ENCODE measurements around the gene SCAI. TPM values are rescaled to one million over a fixed set of nuclear protein-coding genes. Genes with fewer than 3 reads are reported as not detected.

Gene SCAI
- polyA plus RNA-seq, 4 donors = under 0.01 to 7.2 (median 0.69) TPM

GRCh38 chr9:125145425-125145824, 2.1 kb upstream of the SCAI start:
- Histone ChIP-seq H3K36me3 (ENCODE audit: control insufficient read depth in 3 of 3, insufficient read depth in 2 of 3, low read depth in 1 of 3, low read length in 3 of 3) (peaks cover 0 to 8% (median 2%) of the 10 kb centered on the region in 3 donors), H3K27ac (ENCODE audit: low read depth in 1 of 3, low read length in 2 of 3) (no peak overlapping the region), H3K4me1 (ENCODE audit: control insufficient read depth in 3 of 3, insufficient read depth in 2 of 3, low read depth in 1 of 3, low read length in 2 of 3) (peaks cover 0 to 1% (median 0%) of the 10 kb centered on the region in 3 donors), H3K27me3 (ENCODE audit: control insufficient read depth in 3 of 3, insufficient read depth in 3 of 3, low read length in 3 of 3) (no peaks in the 10 kb centered on the region), H3K4me3 (ENCODE audit: low read depth in 1 of 3, low read length in 3 of 3) (peak overlapping the region in 1 of 3 donors; percentile 3), H3K9me3 (ENCODE audit: control insufficient read depth in 2 of 2, insufficient read depth in 1 of 2, low read depth in 1 of 2, low read length in 1 of 2) (no peaks in the 10 kb centered on the region)
- FAIRE-seq = no peak
- WGBS, 3 donors = 78 to 85% (median 85%) methylated on average over 4 of the region's 4 CpGs
- DNase-seq = no peak

GRCh38 chr9:125142560-125143376, 560 bp downstream of the SCAI start:
- no peaks in the 10 kb centered on the region for H3K9me3 ChIP-seq (ENCODE audit: control insufficient read depth in 2 of 2, insufficient read depth in 1 of 2, low read depth in 1 of 2, low read length in 1 of 2)
- DNase-seq (peak; percentile 7 to 35), FAIRE-seq (no peak)
- WGBS, 3 donors = 2% methylated on average over 31 to 54 of the region's 54 CpGs
- H3K27me3 ChIP-seq (ENCODE audit: control insufficient read depth in 3 of 3, insufficient read depth in 3 of 3, low read length in 3 of 3) = no peaks in the 10 kb centered on the region
- H3K36me3 ChIP-seq (ENCODE audit: control insufficient read depth in 3 of 3, insufficient read depth in 2 of 3, low read depth in 1 of 3, low read length in 3 of 3) = peaks cover 0 to 14% (median 0%) of the 10 kb centered on the region in 3 donors
- H3K27ac ChIP-seq (ENCODE audit: low read depth in 1 of 3, low read length in 2 of 3) = no peak overlapping the region
- H3K4me1 ChIP-seq (ENCODE audit: control insufficient read depth in 3 of 3, insufficient read depth in 2 of 3, low read depth in 1 of 3, low read length in 2 of 3) = no peaks in the 10 kb centered on the region
- peak overlapping the region; percentile 67 to 89 (median 86) for H3K4me3 ChIP-seq (ENCODE audit: low read depth in 1 of 3, low read length in 3 of 3)

GRCh38 chr9:125141751-125142150, 1.6 kb downstream of the SCAI start:
- WGBS, 3 donors = 80 to 97% (median 95%) methylated on average over 4 of the region's 4 CpGs
- Histone ChIP-seq H3K27me3 (ENCODE audit: control insufficient read depth in 3 of 3, insufficient read depth in 3 of 3, low read length in 3 of 3) (no peaks in the 10 kb centered on the region), H3K4me3 (ENCODE audit: low read depth in 1 of 3, low read length in 3 of 3) (no peak overlapping the region), H3K9me3 (ENCODE audit: control insufficient read depth in 2 of 2, insufficient read depth in 1 of 2, low read depth in 1 of 2, low read length in 1 of 2) (no peaks in the 10 kb centered on the region), H3K36me3 (ENCODE audit: control insufficient read depth in 3 of 3, insufficient read depth in 2 of 3, low read depth in 1 of 3, low read length in 3 of 3) (peaks cover 0 to 14% (median 0%) of the 10 kb centered on the region in 3 donors), H3K4me1 (ENCODE audit: control insufficient read depth in 3 of 3, insufficient read depth in 2 of 3, low read depth in 1 of 3, low read length in 2 of 3) (no peaks in the 10 kb centered on the region), H3K27ac (ENCODE audit: low read depth in 1 of 3, low read length in 2 of 3) (no peak overlapping the region)
- FAIRE-seq (no peak), DNase-seq (no peak)

GRCh38 chr9:125141251-125141650, 2.1 kb downstream of the SCAI start:
- Histone ChIP-seq H3K27me3 (ENCODE audit: control insufficient read depth in 3 of 3, insufficient read depth in 3 of 3, low read length in 3 of 3) (no peaks in the 10 kb centered on the region), H3K36me3 (ENCODE audit: control insufficient read depth in 3 of 3, insufficient read depth in 2 of 3, low read depth in 1 of 3, low read length in 3 of 3) (peaks cover 0 to 14% (median 0%) of the 10 kb centered on the region in 3 donors), H3K9me3 (ENCODE audit: control insufficient read depth in 2 of 2, insufficient read depth in 1 of 2, low read depth in 1 of 2, low read length in 1 of 2) (no peaks in the 10 kb centered on the region), H3K27ac (ENCODE audit: low read depth in 1 of 3, low read length in 2 of 3) (no peak overlapping the region), H3K4me3 (ENCODE audit: low read depth in 1 of 3, low read length in 3 of 3) (no peak overlapping the region), H3K4me1 (ENCODE audit: control insufficient read depth in 3 of 3, insufficient read depth in 2 of 3, low read depth in 1 of 3, low read length in 2 of 3) (no peaks in the 10 kb centered on the region)
- WGBS, 3 donors = 67 to 76% (median 73%) methylated on average over 3 of the region's 3 CpGs
- FAIRE-seq (no peak), DNase-seq (no peak)

- Histone ChIP-seq H3K4me3 (ENCODE audit: low read depth in 1 of 3, low read length in 3 of 3) (no peak overlapping the region), H3K36me3 (ENCODE audit: control insufficient read depth in 3 of 3, insufficient read depth in 2 of 3, low read depth in 1 of 3, low read length in 3 of 3) (peaks cover 0 to 14% (median 0%) of the 10 kb centered on the region in 3 donors), H3K27me3 (ENCODE audit: control insufficient read depth in 3 of 3, insufficient read depth in 3 of 3, low read length in 3 of 3) (no peaks in the 10 kb centered on the region), H3K4me1 (ENCODE audit: control insufficient read depth in 3 of 3, insufficient read depth in 2 of 3, low read depth in 1 of 3, low read length in 2 of 3) (no peaks in the 10 kb centered on the region), H3K27ac (ENCODE audit: low read depth in 1 of 3, low read length in 2 of 3) (no peak overlapping the region), H3K9me3 (ENCODE audit: control insufficient read depth in 2 of 2, insufficient read depth in 1 of 2, low read depth in 1 of 2, low read length in 1 of 2) (no peaks in the 10 kb centered on the region)
- 90 to 100% (median 91%) methylated on average over 1 of the region's 1 CpG for WGBS, 3 donors
- FAIRE-seq (no peak), DNase-seq (no peak)
Observed at GRCh38 chr9:125140576-125140975, 2.8 kb downstream of the SCAI start.

- Histone ChIP-seq H3K27ac (ENCODE audit: low read depth in 1 of 3, low read length in 2 of 3) (no peak overlapping the region), H3K4me3 (ENCODE audit: low read depth in 1 of 3, low read length in 3 of 3) (no peak overlapping the region), H3K4me1 (ENCODE audit: control insufficient read depth in 3 of 3, insufficient read depth in 2 of 3, low read depth in 1 of 3, low read length in 2 of 3) (no peaks in the 10 kb centered on the region), H3K36me3 (ENCODE audit: control insufficient read depth in 3 of 3, insufficient read depth in 2 of 3, low read depth in 1 of 3, low read length in 3 of 3) (peaks cover 0 to 14% (median 0%) of the 10 kb centered on the region in 3 donors), H3K27me3 (ENCODE audit: control insufficient read depth in 3 of 3, insufficient read depth in 3 of 3, low read length in 3 of 3) (no peaks in the 10 kb centered on the region), H3K9me3 (ENCODE audit: control insufficient read depth in 2 of 2, insufficient read depth in 1 of 2, low read depth in 1 of 2, low read length in 1 of 2) (no peaks in the 10 kb centered on the region)
- 80 to 88% (median 87%) methylated on average over 4 of the region's 4 CpGs for WGBS, 3 donors
- DNase-seq = no peak
- FAIRE-seq = no peak
Observed at GRCh38 chr9:125137200-125137599, 6.1 kb downstream of the SCAI start.

GRCh38 chr9:125134976-125135375, 8.4 kb downstream of the SCAI start:
- H3K4me1 ChIP-seq (ENCODE audit: control insufficient read depth in 3 of 3, insufficient read depth in 2 of 3, low read depth in 1 of 3, low read length in 2 of 3) = no peaks in the 10 kb centered on the region
- H3K27ac ChIP-seq (ENCODE audit: low read depth in 1 of 3, low read length in 2 of 3) = no peak overlapping the region
- H3K9me3 ChIP-seq (ENCODE audit: control insufficient read depth in 2 of 2, insufficient read depth in 1 of 2, low read depth in 1 of 2, low read length in 1 of 2) = no peaks in the 10 kb centered on the region
- FAIRE-seq = no peak
- H3K36me3 ChIP-seq (ENCODE audit: control insufficient read depth in 3 of 3, insufficient read depth in 2 of 3, low read depth in 1 of 3, low read length in 3 of 3) = peaks cover 0 to 5% (median 0%) of the 10 kb centered on the region in 3 donors
- H3K27me3 ChIP-seq (ENCODE audit: control insufficient read depth in 3 of 3, insufficient read depth in 3 of 3, low read length in 3 of 3) = no peaks in the 10 kb centered on the region
- no peak for DNase-seq
- H3K4me3 ChIP-seq (ENCODE audit: low read depth in 1 of 3, low read length in 3 of 3) = no peak overlapping the region

- Histone ChIP-seq H3K4me3 (ENCODE audit: low read depth in 1 of 3, low read length in 3 of 3) (no peak overlapping the region), H3K27me3 (ENCODE audit: control insufficient read depth in 3 of 3, insufficient read depth in 3 of 3, low read length in 3 of 3) (no peaks in the 10 kb centered on the region), H3K36me3 (ENCODE audit: control insufficient read depth in 3 of 3, insufficient read depth in 2 of 3, low read depth in 1 of 3, low read length in 3 of 3) (no peaks in the 10 kb centered on the region), H3K27ac (ENCODE audit: low read depth in 1 of 3, low read length in 2 of 3) (no peak overlapping the region), H3K9me3 (ENCODE audit: control insufficient read depth in 2 of 2, insufficient read depth in 1 of 2, low read depth in 1 of 2, low read length in 1 of 2) (no peaks in the 10 kb centered on the region), H3K4me1 (ENCODE audit: control insufficient read depth in 3 of 3, insufficient read depth in 2 of 3, low read depth in 1 of 3, low read length in 2 of 3) (no peaks in the 10 kb centered on the region)
- WGBS, 3 donors = 64 to 81% (median 70%) methylated on average over 1 of the region's 1 CpG
- FAIRE-seq = no peak
- DNase-seq = no peak
Observed at GRCh38 chr9:125133403-125134329, 9.7 kb downstream of the SCAI start.

All from small intestine (tissue), 7 donors.